Measurements from ENCODE around the gene L3MBTL3. TPM values are rescaled to one million over a fixed set of nuclear protein-coding genes. Genes with fewer than 3 reads are reported as not detected.

Gene L3MBTL3
- total RNA-seq = 10 to 100 TPM; 35.5 to 39.7 TPM

- H3K4me1 Mint-ChIP-seq = peaks cover 23% of the 10 kb centered on the region
- peak; percentile 88 for DNase-seq
- no peaks in the 10 kb centered on the region for H3K27me3 Mint-ChIP-seq
- peak within 1 kb of the TSS; percentile 98 for H3K27ac Mint-ChIP-seq
- peak; percentile 82 for ATAC-seq (ENCODE audit: low read depth)
- H3K36me3 Mint-ChIP-seq = peaks cover 11% of the 10 kb centered on the region
- no peaks in the 10 kb centered on the region for H3K9me3 Mint-ChIP-seq
- peak within 1 kb of the TSS; percentile 95 for H3K4me3 Mint-ChIP-seq
- POLR2A ChIA-PET = no interaction called here
Measured at GRCh38 chr6:130018292-130018743, at the start of gene L3MBTL3. Gene L3MBTL3 (plus strand): TSS chr6:130018581. CDS start chr6:130042700, 24,119 bp downstream.

- no peak for DNase-seq
- no peak for ATAC-seq (ENCODE audit: low read depth)
- Mint-ChIP-seq H3K4me3 (no peak overlapping the region), H3K27ac (no peak overlapping the region), H3K9me3 (no peaks in the 10 kb centered on the region), H3K27me3 (peaks cover 9% of the 10 kb centered on the region), H3K36me3 (no peaks in the 10 kb centered on the region), H3K4me1 (no peaks in the 10 kb centered on the region)
- POLR2A ChIA-PET = no interaction called here
Measured at GRCh38 chr6:129969064-129969463, 49.3 kb upstream of the L3MBTL3 start.

- DNase-seq (no peak), ATAC-seq (ENCODE audit: low read depth) (no peak)
- peaks cover 3% of the 10 kb centered on the region for H3K9me3 Mint-ChIP-seq
Measured at GRCh38 chr6:129976110-129976509, 42.3 kb upstream of the L3MBTL3 start.

GRCh38 chr6:129978148-129978916, 40.0 kb upstream of the L3MBTL3 start:
- DNase-seq (no peak), ATAC-seq (ENCODE audit: low read depth) (no peak)
- Mint-ChIP-seq H3K27ac (no peak overlapping the region), H3K27me3 (peaks cover 1% of the 10 kb centered on the region), H3K36me3 (no peaks in the 10 kb centered on the region), H3K9me3 (peaks cover 3% of the 10 kb centered on the region), H3K4me3 (no peak overlapping the region), H3K4me1 (no peaks in the 10 kb centered on the region)
- POLR2A ChIA-PET = no interaction called here

More at GRCh38 chr6:129976110-129976509, 42.3 kb upstream of the L3MBTL3 start:
- no peaks in the 10 kb centered on the region for H3K36me3 Mint-ChIP-seq
- POLR2A ChIA-PET = no interaction called here
- peaks cover 3% of the 10 kb centered on the region for H3K27me3 Mint-ChIP-seq
- H3K4me3 Mint-ChIP-seq = no peak overlapping the region
- H3K27ac Mint-ChIP-seq = no peak overlapping the region
- H3K4me1 Mint-ChIP-seq = no peaks in the 10 kb centered on the region

- no peaks in the 10 kb centered on the region for H3K27me3 Mint-ChIP-seq
- no peak for DNase-seq
- H3K27ac Mint-ChIP-seq = no peak overlapping the region
- H3K9me3 Mint-ChIP-seq = peaks cover 5% of the 10 kb centered on the region
- POLR2A ChIA-PET = no interaction called here
- no peaks in the 10 kb centered on the region for H3K4me1 Mint-ChIP-seq
- no peaks in the 10 kb centered on the region for H3K36me3 Mint-ChIP-seq
- ATAC-seq (ENCODE audit: low read depth) = no peak
- no peak overlapping the region for H3K4me3 Mint-ChIP-seq
Measured at GRCh38 chr6:129980821-129981220, 37.6 kb upstream of the L3MBTL3 start.

- Mint-ChIP-seq H3K4me3 (no peak overlapping the region), H3K27me3 (no peaks in the 10 kb centered on the region), H3K4me1 (no peaks in the 10 kb centered on the region), H3K9me3 (peaks cover 4% of the 10 kb centered on the region), H3K27ac (no peak overlapping the region), H3K36me3 (no peaks in the 10 kb centered on the region)
- POLR2A ChIA-PET = no interaction called here
- DNase-seq (no peak), ATAC-seq (ENCODE audit: low read depth) (no peak)
Measured at GRCh38 chr6:129981598-129981997, 36.8 kb upstream of the L3MBTL3 start.

GRCh38 chr6:129989396-129989795, 29.0 kb upstream of the L3MBTL3 start:
- Mint-ChIP-seq H3K4me3 (peak overlapping the region; percentile 41), H3K9me3 (peaks cover 3% of the 10 kb centered on the region)

GRCh38 chr6:129992881-129993280, 25.5 kb upstream of the L3MBTL3 start:
- Mint-ChIP-seq H3K4me3 (no peak overlapping the region), H3K27ac (no peak overlapping the region), H3K4me1 (peaks cover 10% of the 10 kb centered on the region), H3K9me3 (no peaks in the 10 kb centered on the region), H3K36me3 (no peaks in the 10 kb centered on the region), H3K27me3 (peaks cover 6% of the 10 kb centered on the region)
- ATAC-seq (ENCODE audit: low read depth) (no peak), DNase-seq (no peak)
- POLR2A ChIA-PET = interaction anchor here (0.6 kb wide), 1 partner anchor 114 kb away, joined by 4 read pairs; no protein-coding TSS in a partner anchor

More at GRCh38 chr6:129989396-129989795, 29.0 kb upstream of the L3MBTL3 start:
- DNase-seq = no peak
- H3K4me1 Mint-ChIP-seq = peaks cover 10% of the 10 kb centered on the region
- peak; percentile 84 for ATAC-seq (ENCODE audit: low read depth)
- peak overlapping the region; percentile 10 for H3K27ac Mint-ChIP-seq
- H3K36me3 Mint-ChIP-seq = no peaks in the 10 kb centered on the region
- H3K27me3 Mint-ChIP-seq = peaks cover 2% of the 10 kb centered on the region
- POLR2A ChIA-PET = no interaction called here

- no peaks in the 10 kb centered on the region for H3K9me3 Mint-ChIP-seq
- DNase-seq = no peak
- peaks cover 4% of the 10 kb centered on the region for H3K4me1 Mint-ChIP-seq
- no peak for ATAC-seq (ENCODE audit: low read depth)
- peaks cover 11% of the 10 kb centered on the region for H3K27me3 Mint-ChIP-seq
- H3K4me3 Mint-ChIP-seq = no peak overlapping the region
- no peaks in the 10 kb centered on the region for H3K36me3 Mint-ChIP-seq
- POLR2A ChIA-PET = no interaction called here
- H3K27ac Mint-ChIP-seq = no peak overlapping the region
Measured at GRCh38 chr6:129994410-129994809, 24.0 kb upstream of the L3MBTL3 start.

- no peaks in the 10 kb centered on the region for H3K9me3 Mint-ChIP-seq
- no peak overlapping the region for H3K27ac Mint-ChIP-seq
- peaks cover 2% of the 10 kb centered on the region for H3K4me1 Mint-ChIP-seq
- H3K36me3 Mint-ChIP-seq = no peaks in the 10 kb centered on the region
- peaks cover 15% of the 10 kb centered on the region for H3K27me3 Mint-ChIP-seq
- DNase-seq (no peak), ATAC-seq (ENCODE audit: low read depth) (no peak)
- H3K4me3 Mint-ChIP-seq = no peak overlapping the region
- POLR2A ChIA-PET = no interaction called here
Measured at GRCh38 chr6:129996387-129996786, 22.0 kb upstream of the L3MBTL3 start.

GRCh38 chr6:130000526-130001421, 17.6 kb upstream of the L3MBTL3 start:
- peaks cover 9% of the 10 kb centered on the region for H3K27me3 Mint-ChIP-seq
- no peak for ATAC-seq (ENCODE audit: low read depth)
- H3K9me3 Mint-ChIP-seq = no peaks in the 10 kb centered on the region
- no peak for DNase-seq
- no peak overlapping the region for H3K27ac Mint-ChIP-seq
- H3K36me3 Mint-ChIP-seq = no peaks in the 10 kb centered on the region
- H3K4me3 Mint-ChIP-seq = no peak overlapping the region
- peaks cover 2% of the 10 kb centered on the region for H3K4me1 Mint-ChIP-seq
- POLR2A ChIA-PET = no interaction called here

- DNase-seq (no peak), ATAC-seq (ENCODE audit: low read depth) (no peak)
- POLR2A ChIA-PET = no interaction called here
- H3K4me3 Mint-ChIP-seq = no peak overlapping the region
- H3K27ac Mint-ChIP-seq = no peak overlapping the region
- no peaks in the 10 kb centered on the region for H3K36me3 Mint-ChIP-seq
- no peaks in the 10 kb centered on the region for H3K9me3 Mint-ChIP-seq
- H3K27me3 Mint-ChIP-seq = no peaks in the 10 kb centered on the region
- no peaks in the 10 kb centered on the region for H3K4me1 Mint-ChIP-seq
Measured at GRCh38 chr6:130008236-130008873, 10.0 kb upstream of the L3MBTL3 start.

- H3K27ac Mint-ChIP-seq = no peak overlapping the region
- H3K4me3 Mint-ChIP-seq = no peak overlapping the region
- DNase-seq (no peak), ATAC-seq (ENCODE audit: low read depth) (no peak)
- POLR2A ChIA-PET = no interaction called here
- no peaks in the 10 kb centered on the region for H3K36me3 Mint-ChIP-seq
- no peaks in the 10 kb centered on the region for H3K27me3 Mint-ChIP-seq
- no peaks in the 10 kb centered on the region for H3K9me3 Mint-ChIP-seq
- H3K4me1 Mint-ChIP-seq = no peaks in the 10 kb centered on the region
Measured at GRCh38 chr6:130009146-130009545, 9.2 kb upstream of the L3MBTL3 start.

All from activated naive CD8-positive, alpha-beta T cell treated with anti-CD3 and anti-CD28 coated beads, Interleukin-2, amount 10 ng/mL, durations not matched to agents 7 days and 5 days (primary cell).